Progenitor cell of endocrine pancreas (in vitro differentiated cells): ENCODE data around the gene FUT3. TPM values are rescaled to one million over a fixed set of nuclear protein-coding genes. Genes with fewer than 3 reads are reported as not detected.

Experiments
- DNase-seq: peaks from one replicate; pipeline ENCODE4 v3.0.0; 2021; ENCODE audit warnings: low spot score; ENCODE audit not compliant: unreplicated experiment
- H3K27ac Mint-ChIP-seq: 2 replicates; pipeline ENCODE4 v1.8.0; 2021; ENCODE audit warnings: mild to moderate bottlenecking, moderate library complexity, mixed read lengths
- H3K27me3 Mint-ChIP-seq: 2 replicates; pipeline ENCODE4 v1.8.0; 2021; ENCODE audit warnings: mixed read lengths
- H3K36me3 Mint-ChIP-seq: 2 replicates; pipeline ENCODE4 v1.8.0; 2022; ENCODE audit warnings: mixed read lengths; ENCODE audit not compliant: insufficient read depth
- H3K4me1 Mint-ChIP-seq: 2 replicates; pipeline ENCODE4 v1.8.0; 2021; ENCODE audit warnings: low read depth, mixed read lengths
- H3K4me3 Mint-ChIP-seq: 2 replicates; pipeline ENCODE4 v1.8.0; 2021; ENCODE audit warnings: low read depth, mild to moderate bottlenecking, moderate library complexity, mixed read lengths
- H3K9me3 Mint-ChIP-seq: 2 replicates; pipeline ENCODE4 v1.8.0; 2021; ENCODE audit warnings: low read depth, mixed read lengths
- CTCF ChIP-seq: fragments of 200-600 bp; sonication (generic); IDR thresholded peaks from one replicate; pipeline ENCODE4 v1.5.0; 2021; ENCODE audit warnings: antibody characterized with exemption, mild to moderate bottlenecking; ENCODE audit not compliant: unreplicated experiment
- total RNA-seq: library from RNA; stranded (reverse); gene quantifications from 2 replicates; pipeline ENCODE4 v1.2.1, GENCODE V29; 2021

Gene FUT3
- total RNA-seq, 1 donor from 2014 or later, result not detected

DNA sequence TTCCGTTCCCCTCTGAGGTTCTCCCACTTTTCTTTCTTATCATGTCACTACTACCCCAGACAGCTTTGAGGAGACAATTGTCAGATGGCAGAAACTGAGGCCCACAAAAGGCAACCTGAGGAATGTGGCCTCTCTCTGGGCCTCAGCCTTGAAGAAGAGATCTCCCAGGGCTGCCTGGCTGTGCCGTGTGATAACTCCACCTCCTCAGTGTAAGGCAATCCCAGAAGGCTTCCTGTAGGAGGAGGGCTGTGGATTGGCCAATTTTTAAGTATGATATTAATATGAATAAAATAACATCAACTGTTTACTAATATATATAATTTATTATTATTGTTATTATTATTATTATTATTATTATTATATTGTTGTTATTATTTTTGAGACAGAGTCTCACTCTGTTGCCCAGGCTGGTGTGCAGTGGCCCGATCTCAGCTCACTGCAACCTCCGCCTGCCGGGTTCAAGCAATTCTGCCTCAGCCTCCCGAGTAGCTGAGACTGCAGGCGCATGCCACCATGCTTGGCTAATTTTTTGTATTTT, 55.8 kb downstream of the FUT3 start:
- Mint-ChIP-seq H3K9me3 (peaks cover 3% of the 10 kb centered on the region), H3K4me1 (peaks cover 2% of the 10 kb centered on the region), H3K36me3 (peaks cover 2% of the 10 kb centered on the region), H3K27ac (no peak overlapping the region), H3K27me3 (peaks cover 12% of the 10 kb centered on the region), H3K4me3 (no peak overlapping the region)
- TF ChIP-seq CTCF, result no peak
- DNase-seq, result no peak

GRCh38 chr19:5793188-5793587, 58.1 kb downstream of the FUT3 start:
- peaks cover 3% of the 10 kb centered on the region for H3K9me3 Mint-ChIP-seq
- H3K27me3 Mint-ChIP-seq, result peaks cover 3% of the 10 kb centered on the region
- no peak for DNase-seq
- H3K36me3 Mint-ChIP-seq, result peaks cover 11% of the 10 kb centered on the region
- no peak overlapping the region for H3K27ac Mint-ChIP-seq
- H3K4me1 Mint-ChIP-seq, result peaks cover 6% of the 10 kb centered on the region
- no peak for TF ChIP-seq CTCF
- no peak overlapping the region for H3K4me3 Mint-ChIP-seq

Other genes with a start within 250 kb of the FUT3 start
- 95.4 and 107 TPM in 2 replicates for gene SAFB2, start 228.7 kb downstream of the FUT3 start, total RNA-seq
- gene SAFB, start 228.4 kb downstream of the FUT3 start, total RNA-seq, result 151 and 169 TPM in 2 replicates
- 28.1 and 29.7 TPM in 2 replicates for gene MICOS13, start 170.9 kb downstream of the FUT3 start, total RNA-seq
- gene HSD11B1L, start 170.4 kb downstream of the FUT3 start, total RNA-seq, result 20.1 and 21.1 TPM in 2 replicates
- gene RPL36, start 161.2 kb downstream of the FUT3 start, total RNA-seq, result 720 and 727 TPM in 2 replicates
- gene LONP1, start 131.3 kb downstream of the FUT3 start, total RNA-seq, result 56.1 and 61.7 TPM in 2 replicates
- not detected in 2 replicates for gene CATSPERD, start 130.8 kb downstream of the FUT3 start, total RNA-seq
- 5.8 and 5.9 TPM in 2 replicates for gene PRR22, start 66.7 kb downstream of the FUT3 start, total RNA-seq
- gene DUS3L, start 60.3 kb downstream of the FUT3 start, total RNA-seq, result 42.6 and 43.1 TPM in 2 replicates
- gene NRTN, start 46.4 kb downstream of the FUT3 start, total RNA-seq, result 1.9 and 2.1 TPM in 2 replicates
- gene FUT6, start 11.7 kb downstream of the FUT3 start, total RNA-seq, result not detected in 2 replicates
- not detected in 2 replicates for gene FUT5, start 19.1 kb upstream of the FUT3 start, total RNA-seq
- 210 and 217 TPM in 2 replicates for gene NDUFA11, start 52.3 kb upstream of the FUT3 start, total RNA-seq
- 13.9 and 15.2 TPM in 2 replicates for gene VMAC, start 53.4 kb upstream of the FUT3 start, total RNA-seq
- 22.1 and 22.5 TPM in 2 replicates for gene CAPS, start 62.8 kb upstream of the FUT3 start, total RNA-seq
- 99.9 and 106 TPM in 2 replicates for gene RANBP3, start 126.7 kb upstream of the FUT3 start, total RNA-seq